RWPE2 (cell line): ENCODE results near the gene RHOT2.

Source experiments
- ATAC-seq: fragments of 200-7000 bp; cut with Tn5 transposase; 3 replicates; pipeline ENCODE4 v1.9.1; 2021; ENCODE audit warnings: low read depth
- DNase-seq: peaks from one replicate; pipeline ENCODE4 v3.0.0-alpha.2; 2020; ENCODE audit warnings: low spot score
- H3K27ac ChIP-seq: fragments of 450-650 bp; 2 replicates; pipeline ENCODE4 v1.5.1; 2017; ENCODE audit warnings: mild to moderate bottlenecking; ENCODE audit not compliant: poor library complexity, severe bottlenecking
- H3K27me3 ChIP-seq: fragments of 250-450 bp; sonication (Bioruptor Pico); 2 replicates; pipeline ENCODE4 v1.5.1; 2021; ENCODE audit warnings: mild to moderate bottlenecking, moderate library complexity; ENCODE audit not compliant: insufficient read depth, poor library complexity, severe bottlenecking
- H3K36me3 ChIP-seq: fragments of 250-450 bp; sonication (Bioruptor Pico); 2 replicates; pipeline ENCODE4 v1.5.1; 2020; ENCODE audit warnings: low read depth, mild to moderate bottlenecking, moderate library complexity
- H3K4me1 ChIP-seq: fragments of 250-450 bp; sonication (Bioruptor Pico); 2 replicates; pipeline ENCODE4 v1.5.1; 2021; ENCODE audit warnings: mild to moderate bottlenecking, moderate library complexity; ENCODE audit not compliant: insufficient read depth, poor library complexity, severe bottlenecking
- H3K4me3 ChIP-seq: fragments of 250-450 bp; sonication (Bioruptor Pico); 2 replicates; pipeline ENCODE4 v1.5.1; 2021; ENCODE audit warnings: mild to moderate bottlenecking, moderate library complexity; ENCODE audit not compliant: severe bottlenecking
- H3K9me3 ChIP-seq: fragments of 250-450 bp; sonication (Bioruptor Pico); 2 replicates; pipeline ENCODE4 v1.5.1; 2021; ENCODE audit warnings: mild to moderate bottlenecking, moderate library complexity; ENCODE audit not compliant: severe bottlenecking
- CTCF ChIP-seq: fragments of 450-650 bp; IDR thresholded peaks from one replicate; pipeline ENCODE4 v1.5.1; 2017; ENCODE audit warnings: mild to moderate bottlenecking, moderate library complexity; ENCODE audit not compliant: poor library complexity, severe bottlenecking

Gene RHOT2

GRCh38 chr16:651844-652243, 16.1 kb upstream of the RHOT2 start:
- Histone ChIP-seq H3K27ac (no peak overlapping the region), H3K36me3 (peaks cover 23% of the 10 kb centered on the region; the same call in 1 of the 2 replicates)

GRCh38 chr16:652454-653305, 15.3 kb upstream of the RHOT2 start:
- no peak for DNase-seq
- ATAC-seq, result no peak
- peaks cover 26% of the 10 kb centered on the region; the same call in 1 of the 2 replicates for H3K36me3 ChIP-seq
- H3K9me3 ChIP-seq, result no peaks in the 10 kb centered on the region
- H3K4me1 ChIP-seq, result peaks cover 8% of the 10 kb centered on the region
- no peak overlapping the region for H3K4me3 ChIP-seq
- no peak overlapping the region for H3K27ac ChIP-seq
- TF ChIP-seq CTCF, result no peak
- no peaks in the 10 kb centered on the region for H3K27me3 ChIP-seq

More at GRCh38 chr16:651844-652243, 16.1 kb upstream of the RHOT2 start:
- no peak overlapping the region for H3K4me3 ChIP-seq
- no peak for TF ChIP-seq CTCF
- DNase-seq, result no peak
- no peaks in the 10 kb centered on the region for H3K9me3 ChIP-seq
- no peak for ATAC-seq
- H3K4me1 ChIP-seq, result peaks cover 8% of the 10 kb centered on the region
- H3K27me3 ChIP-seq, result no peaks in the 10 kb centered on the region

GRCh38 chr16:654034-654433, 13.9 kb upstream of the RHOT2 start:
- Histone ChIP-seq H3K27me3 (no peaks in the 10 kb centered on the region), H3K9me3 (no peaks in the 10 kb centered on the region), H3K27ac (no peak overlapping the region), H3K36me3 (peaks cover 32% of the 10 kb centered on the region; the same call in 1 of the 2 replicates), H3K4me3 (no peak overlapping the region), H3K4me1 (peaks cover 4% of the 10 kb centered on the region)
- ATAC-seq (no peak), DNase-seq (no peak)
- TF ChIP-seq CTCF, result no peak

DNA sequence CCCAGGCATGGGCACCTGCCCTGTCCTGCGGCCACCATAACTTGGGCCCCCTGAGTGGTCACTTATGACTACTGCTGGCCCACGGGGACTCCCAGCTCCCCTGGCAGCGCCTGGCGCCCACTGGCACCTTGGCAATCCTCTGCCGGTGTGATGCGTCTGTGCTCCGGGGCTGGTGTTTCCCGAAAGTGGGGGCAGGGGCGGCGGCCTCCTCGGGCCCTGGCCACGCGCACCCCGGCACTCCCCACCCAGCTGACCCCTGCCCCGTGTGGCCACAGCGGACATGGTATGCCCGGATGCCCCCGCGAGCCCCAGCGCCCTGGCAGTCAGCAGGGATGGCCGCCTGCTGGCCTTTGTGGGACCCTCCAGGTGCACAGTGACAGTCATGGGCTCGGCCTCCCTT, 10.4 kb upstream of the RHOT2 start:
- Histone ChIP-seq H3K36me3 (peaks cover 39% of the 10 kb centered on the region), H3K27me3 (no peaks in the 10 kb centered on the region), H3K4me3 (no peak overlapping the region), H3K4me1 (no peaks in the 10 kb centered on the region), H3K9me3 (no peaks in the 10 kb centered on the region), H3K27ac (no peak overlapping the region)
- no peak for TF ChIP-seq CTCF
- DNase-seq (no peak), ATAC-seq (no peak)
